ENCODE measurements around the gene UBE2Q1.
"Not testable (repeated sequence)": the region's sequence is repeated elsewhere in the genome, so short reads cannot be mapped to it uniquely, and the experiment has no call there.

UBE2Q1 gene

GRCh38 chr1:154549202-154549770, 9.2 kb downstream of the UBE2Q1 start:
- no peak for DNase-seq

- DNase-seq: no peak
These were observed 10.4 kb downstream of the UBE2Q1 start for GRCh38 chr1:154548028-154548427.

DNA sequence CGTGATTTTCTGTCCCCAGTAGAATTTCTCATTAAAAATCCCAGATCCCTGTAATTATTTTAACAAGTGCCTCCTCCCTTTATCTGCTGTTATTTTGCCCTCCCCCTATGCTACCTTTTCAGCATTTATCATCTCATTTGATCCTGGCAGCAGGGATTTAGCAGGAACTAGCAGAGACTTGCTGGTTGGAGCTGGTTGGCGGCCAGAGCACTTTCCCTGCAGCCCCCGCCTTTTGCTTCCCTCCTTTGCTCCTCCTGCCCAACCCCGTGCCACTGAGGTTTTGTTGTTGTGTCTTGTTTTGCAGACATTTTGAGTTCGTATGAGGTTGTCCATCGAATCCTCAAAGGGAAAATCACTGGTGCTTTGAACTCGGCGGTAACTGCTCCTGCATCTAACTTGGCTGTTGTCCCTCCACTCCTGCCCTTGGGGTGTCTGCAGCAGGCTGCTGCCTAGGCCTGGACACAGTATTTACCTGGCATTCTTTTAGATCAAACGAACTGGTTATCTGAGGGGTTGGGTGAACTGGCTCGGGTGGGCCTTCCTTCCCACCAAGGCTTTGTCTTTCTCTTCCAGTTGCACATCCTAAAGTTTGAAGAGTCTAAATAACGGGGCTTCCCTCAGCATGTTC, 11.2 kb downstream of the UBE2Q1 start:
- DNase-seq: no peak

- peak; percentile 65 for DNase-seq
These were observed 12.0 kb downstream of the UBE2Q1 start for GRCh38 chr1:154546264-154547063.

DNA sequence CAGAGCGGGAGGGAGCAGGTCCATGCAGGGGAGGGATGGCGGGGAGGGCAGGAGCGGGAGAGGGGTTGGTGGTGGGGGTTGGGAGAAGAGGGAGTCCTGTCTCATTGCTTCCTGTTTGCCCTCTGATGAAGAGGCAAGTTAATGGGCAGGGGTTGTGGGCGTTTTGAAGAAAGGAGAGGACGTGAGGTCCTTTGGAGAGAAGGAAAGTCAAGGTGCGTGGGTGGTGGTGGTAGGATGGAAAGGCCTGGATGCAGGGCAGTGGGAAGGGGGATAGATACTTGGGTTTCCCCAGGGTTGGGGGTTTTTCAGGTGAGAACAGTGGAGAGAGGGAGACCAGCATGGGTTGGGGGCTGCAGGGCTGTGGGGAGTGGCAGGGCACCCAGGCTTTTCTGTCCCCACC, 17.2 kb downstream of the UBE2Q1 start:
- no peak for DNase-seq

DNA sequence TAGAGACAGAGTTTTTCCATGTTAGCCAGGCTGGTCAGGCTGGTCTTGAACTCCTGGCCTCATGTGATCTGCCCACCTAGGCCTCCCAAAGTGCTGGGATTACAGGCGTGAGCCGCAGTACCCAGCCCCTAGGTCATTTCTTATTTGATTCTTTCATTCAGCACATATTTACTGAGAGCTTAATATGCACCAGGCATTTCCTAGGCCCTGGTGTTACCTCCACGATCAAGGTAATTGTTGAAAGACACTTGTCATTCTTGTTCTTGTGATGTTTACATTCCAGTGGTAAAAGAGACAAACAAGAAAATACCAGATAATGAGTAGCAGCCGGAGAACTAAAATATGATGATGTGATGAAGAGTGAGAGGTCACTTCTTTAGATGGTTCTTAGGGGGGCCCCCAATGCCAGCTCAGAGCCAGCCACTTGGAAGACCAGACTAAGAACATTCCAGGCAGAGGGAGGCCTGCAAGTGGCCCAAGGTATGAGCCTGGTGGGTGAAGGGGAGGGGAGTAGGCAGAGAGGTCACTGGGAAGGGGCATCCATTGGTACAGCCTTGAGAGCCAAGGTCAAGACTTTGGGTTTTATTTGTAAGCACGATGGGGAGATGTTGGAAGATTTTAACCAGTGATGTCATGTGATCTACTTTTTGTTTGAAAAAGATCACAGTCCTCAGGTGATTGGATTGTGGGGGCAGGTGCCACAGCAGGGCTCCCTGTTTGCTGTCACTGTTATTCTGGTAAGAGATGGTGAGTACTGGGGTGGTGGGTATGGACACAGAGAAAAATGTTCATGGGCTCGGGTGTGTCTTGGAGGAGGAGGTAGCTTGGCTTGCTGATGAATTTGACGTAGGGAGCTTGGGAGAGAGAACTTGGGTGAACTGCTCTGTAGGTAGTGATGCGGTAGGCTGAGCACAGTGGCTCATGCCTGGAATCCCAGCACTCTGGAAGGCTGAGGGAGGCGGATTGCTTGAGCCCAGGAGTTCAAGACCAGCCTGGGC, 18.7 kb downstream of the UBE2Q1 start:
- no peak for DNase-seq

GRCh38 chr1:154536570-154536969, 21.9 kb downstream of the UBE2Q1 start:
- DNase-seq: no peak

- DNase-seq: no peak
These were observed 24.3 kb downstream of the UBE2Q1 start for GRCh38 chr1:154533952-154534844.

DNA sequence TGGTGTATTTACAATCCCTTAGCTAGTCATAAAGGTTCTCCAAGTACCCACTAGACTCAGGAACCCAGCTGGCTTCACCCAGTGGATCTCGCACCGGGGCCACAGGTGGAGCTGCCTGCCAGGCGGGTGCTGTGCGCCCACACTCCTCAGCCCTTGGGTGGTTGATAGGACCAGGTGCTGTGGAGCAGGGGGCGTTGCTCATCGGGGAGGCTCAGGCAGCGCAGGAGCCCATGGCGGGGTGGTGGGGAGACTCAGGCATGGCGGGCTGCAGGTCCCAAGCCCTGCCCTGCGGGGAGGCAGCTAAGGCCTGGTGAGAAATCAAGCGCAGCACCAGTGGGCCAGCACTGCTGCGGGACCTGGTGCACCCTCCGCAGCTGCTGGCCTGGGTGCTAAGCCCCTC, 26.5 kb downstream of the UBE2Q1 start:
- not testable (repeated sequence) for DNase-seq

DNA sequence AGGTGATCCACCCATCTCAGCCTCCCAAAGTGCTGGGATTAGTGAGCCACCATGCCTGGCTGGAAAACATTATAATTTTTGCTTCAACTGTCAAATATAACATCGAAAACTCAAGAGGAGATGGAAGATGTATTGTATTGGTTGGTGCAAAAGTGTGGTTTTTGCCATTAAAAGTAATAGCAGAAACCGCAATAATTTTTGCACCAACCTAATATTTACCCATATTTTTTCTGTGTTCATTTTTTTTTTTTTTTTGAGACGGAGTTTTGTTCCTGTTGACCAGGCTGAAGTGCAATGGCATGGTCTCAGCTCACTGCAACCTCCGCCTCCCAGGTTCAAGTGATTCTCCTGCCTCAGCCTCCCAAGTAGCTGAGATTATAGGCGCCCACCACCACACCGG, 29.2 kb downstream of the UBE2Q1 start:
- no peak for DNase-seq

DNA sequence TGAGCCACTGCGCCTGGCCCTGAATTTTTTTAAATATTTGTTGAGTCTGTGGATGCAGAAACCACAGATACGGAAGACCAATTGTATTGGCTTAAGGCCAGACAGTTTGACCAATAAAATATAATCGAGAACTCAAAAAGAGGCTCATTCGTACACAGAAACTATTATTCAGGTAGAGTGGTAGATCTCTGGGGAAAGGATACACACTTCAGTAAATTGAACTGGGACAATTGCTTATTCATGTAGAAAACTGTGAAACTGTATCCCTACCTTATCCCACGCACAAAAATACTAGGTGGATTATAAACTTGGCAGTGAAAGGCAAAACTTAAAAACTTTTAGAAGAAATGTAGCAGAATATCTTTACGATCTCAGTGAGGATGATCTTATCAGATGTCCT, 31.3 kb downstream of the UBE2Q1 start:
- no peak for DNase-seq

- DNase-seq: no peak
These were observed 33.6 kb downstream of the UBE2Q1 start for GRCh38 chr1:154524881-154525280.

DNA sequence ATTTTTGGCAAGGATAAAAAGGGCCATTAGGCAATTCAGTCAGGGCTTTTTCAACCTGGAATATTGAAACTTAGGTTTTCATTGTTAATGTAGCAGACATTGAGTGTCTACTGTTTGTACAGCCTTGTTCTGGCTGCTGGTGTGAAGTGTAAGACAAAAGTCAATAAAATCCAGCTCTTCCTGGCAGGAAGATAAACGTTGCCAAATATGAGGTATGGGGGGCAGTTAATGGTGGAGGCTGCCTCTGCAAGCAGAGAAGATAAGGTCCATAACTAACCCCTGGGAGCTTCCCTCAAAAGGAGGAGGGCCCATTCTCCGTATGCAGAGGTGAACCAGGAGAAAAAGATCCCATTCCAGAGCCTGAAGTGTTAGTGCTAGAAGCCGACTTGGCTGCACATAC, 36.8 kb downstream of the UBE2Q1 start:
- DNase-seq: no peak

DNA sequence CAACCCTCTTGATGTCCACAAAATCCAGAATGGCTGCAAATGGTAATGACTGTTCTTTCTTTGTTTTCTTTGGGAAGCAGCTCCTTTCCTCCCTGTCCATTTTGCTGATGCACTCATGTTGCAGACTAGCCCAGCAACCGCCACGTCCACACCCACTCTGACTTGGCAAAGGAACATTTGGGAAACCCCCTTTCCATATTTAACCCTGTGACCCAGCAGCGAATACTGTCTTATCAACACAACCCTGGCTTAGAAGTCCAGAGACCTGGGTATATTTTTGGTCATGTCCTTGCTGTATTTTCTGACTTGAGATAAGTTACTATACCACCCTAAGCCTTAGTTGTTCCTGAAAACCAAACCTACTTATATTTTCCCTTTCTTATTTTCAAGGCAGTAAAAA, 38.1 kb downstream of the UBE2Q1 start:
- no peak for DNase-seq

- DNase-seq: no peak
These were observed 38.9 kb downstream of the UBE2Q1 start for GRCh38 chr1:154519591-154519991.

GRCh38 chr1:154517661-154518060, 40.8 kb downstream of the UBE2Q1 start:
- DNase-seq: no peak

GRCh38 chr1:154514066-154514553, 44.4 kb downstream of the UBE2Q1 start:
- no peak for DNase-seq

DNA sequence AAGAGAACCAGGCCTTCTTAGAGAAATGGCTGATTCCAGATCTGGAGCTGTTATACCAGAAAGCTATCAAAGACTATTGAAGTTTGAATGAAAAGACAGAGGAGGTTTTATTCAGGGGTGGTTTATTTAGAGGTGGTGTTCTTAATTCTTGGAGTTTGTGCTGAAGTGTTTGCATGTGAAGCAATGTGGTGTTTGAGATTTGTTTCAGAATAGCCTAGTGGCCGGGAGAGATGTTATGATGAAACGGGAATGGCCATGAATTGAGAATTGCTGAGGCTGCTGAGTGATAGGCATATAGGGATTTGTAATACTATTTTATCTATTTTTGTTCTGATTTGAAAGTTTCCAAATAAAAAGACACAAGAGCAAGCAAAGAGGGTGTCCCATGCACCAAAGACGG, 45.7 kb downstream of the UBE2Q1 start:
- DNase-seq: no peak

GRCh38 chr1:154503898-154504297, 54.6 kb downstream of the UBE2Q1 start:
- DNase-seq: no peak

DNA sequence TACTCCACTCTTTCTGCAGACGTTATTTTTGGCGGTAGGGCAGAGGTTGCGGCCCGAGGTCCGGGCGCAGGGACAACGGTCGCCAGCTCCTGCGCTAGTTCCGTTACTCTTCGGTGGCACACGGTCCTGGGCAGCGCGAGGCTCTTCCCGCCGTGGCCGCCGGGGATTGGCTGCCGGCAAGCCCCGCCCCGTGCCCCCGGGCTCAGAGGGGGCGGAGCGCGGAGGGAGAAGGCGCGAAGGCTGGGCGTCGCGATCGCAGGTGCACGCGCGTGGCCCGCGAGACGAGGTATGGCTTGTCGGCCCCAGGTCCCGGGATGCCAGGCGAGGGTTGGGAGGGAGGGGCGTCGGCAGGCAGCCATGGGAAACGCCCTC, 55.7 kb downstream of the UBE2Q1 start:
- DNase-seq: no peak

- DNase-seq: peak; percentile 28
These were observed 56.3 kb downstream of the UBE2Q1 start, which contains the start of the genes SHE and TDRD10 for GRCh38 chr1:154502066-154502743. Gene SHE, minus strand, starts transcription at chr1:154502412. Its CDS starts 386 bp downstream, at chr1:154502026. Gene TDRD10, plus strand, starts transcription at chr1:154502219. Its CDS starts 4,685 bp downstream, at chr1:154506904.

All from CD4-positive, alpha-beta T cell treated with Interleukin-17A for 4 hours (primary cell).